PFSK-1 (cell line): ENCODE results near the gene BGN.

Experiments used
- FOXP2 ChIP-seq: optimal IDR thresholded peaks from 2 replicates; pipeline ENCODE3; 2011; ENCODE audit warnings: borderline replicate concordance, control low read depth, inconsistent platforms; ENCODE audit not compliant: insufficient read depth; ENCODE audit errors: extremely low read length, extremely low read depth
- POLR2AphosphoS5 ChIP-seq: IDR thresholded peaks from 2 replicates; pipeline ENCODE4 v1.6.1; 2012; ENCODE audit warnings: low read depth, mild to moderate bottlenecking, control low read depth, low read length, moderate library complexity
- SIN3A ChIP-seq: IDR thresholded peaks from 2 replicates; pipeline ENCODE4 v1.6.1; 2012; ENCODE audit warnings: mild to moderate bottlenecking, low read length, moderate library complexity, borderline replicate concordance; ENCODE audit not compliant: insufficient read depth
- TAF1 ChIP-seq: IDR thresholded peaks from 2 replicates; pipeline ENCODE4 v1.6.1; 2012; ENCODE audit warnings: low read length, control low read depth, borderline replicate concordance; ENCODE audit not compliant: insufficient read depth
- TF ChIP-seq, protein P1 (sequence below), 2 experiments: IDR thresholded peaks; 2 replicates each; pipeline versions ENCODE4 v1.6.1 to v1.8.0; 2011 to 2012; ENCODE audit warnings: low read depth in 2 of 2, low read length in 2 of 2, control low read depth in 1 of 2, inconsistent platforms in 1 of 2, mild to moderate bottlenecking in 1 of 2, moderate library complexity in 1 of 2; ENCODE audit not compliant: insufficient read depth in 1 of 2

The BGN gene

DNA sequence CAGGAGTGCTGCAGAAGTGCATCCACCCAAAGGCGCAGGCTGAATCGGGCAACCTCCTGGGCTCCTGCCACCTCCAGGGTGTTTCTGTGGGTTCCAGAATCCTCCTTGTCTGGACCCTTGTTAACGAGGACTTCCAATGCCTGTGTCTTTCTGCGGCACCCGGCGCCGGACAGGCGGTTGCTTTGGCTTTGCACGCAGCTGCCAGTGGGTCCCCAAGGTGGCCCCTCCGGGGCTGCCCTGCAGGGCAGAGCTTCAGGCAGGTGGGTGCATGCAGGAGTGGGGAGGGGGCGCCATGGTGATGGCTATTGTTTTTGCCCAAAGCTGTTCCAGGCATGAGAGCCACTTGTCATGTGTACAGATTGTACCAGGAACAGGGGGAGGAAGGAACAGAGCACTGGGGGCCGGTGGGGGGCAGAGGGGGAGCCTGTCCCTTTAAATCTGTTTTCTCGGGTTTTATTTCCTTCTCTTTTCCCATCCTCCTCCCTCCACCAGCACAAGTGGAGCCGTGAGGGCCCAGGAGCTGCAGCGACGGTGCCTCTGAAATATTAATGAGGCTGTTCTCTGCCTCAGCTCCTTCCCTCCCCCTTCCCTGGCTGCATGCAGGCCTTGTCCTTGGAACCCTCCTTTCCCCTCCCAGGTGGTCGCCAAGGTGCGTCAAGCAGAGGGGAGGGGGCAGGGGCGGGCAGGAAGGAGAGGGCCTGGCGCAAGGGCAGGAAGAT, 35.8 kb downstream of the BGN start:
- TF ChIP-seq SIN3A, result no peak
- no peak for TF ChIP-seq TAF1
- TF ChIP-seq POLR2AphosphoS5, result no peak
- TF ChIP-seq, protein P1, sequence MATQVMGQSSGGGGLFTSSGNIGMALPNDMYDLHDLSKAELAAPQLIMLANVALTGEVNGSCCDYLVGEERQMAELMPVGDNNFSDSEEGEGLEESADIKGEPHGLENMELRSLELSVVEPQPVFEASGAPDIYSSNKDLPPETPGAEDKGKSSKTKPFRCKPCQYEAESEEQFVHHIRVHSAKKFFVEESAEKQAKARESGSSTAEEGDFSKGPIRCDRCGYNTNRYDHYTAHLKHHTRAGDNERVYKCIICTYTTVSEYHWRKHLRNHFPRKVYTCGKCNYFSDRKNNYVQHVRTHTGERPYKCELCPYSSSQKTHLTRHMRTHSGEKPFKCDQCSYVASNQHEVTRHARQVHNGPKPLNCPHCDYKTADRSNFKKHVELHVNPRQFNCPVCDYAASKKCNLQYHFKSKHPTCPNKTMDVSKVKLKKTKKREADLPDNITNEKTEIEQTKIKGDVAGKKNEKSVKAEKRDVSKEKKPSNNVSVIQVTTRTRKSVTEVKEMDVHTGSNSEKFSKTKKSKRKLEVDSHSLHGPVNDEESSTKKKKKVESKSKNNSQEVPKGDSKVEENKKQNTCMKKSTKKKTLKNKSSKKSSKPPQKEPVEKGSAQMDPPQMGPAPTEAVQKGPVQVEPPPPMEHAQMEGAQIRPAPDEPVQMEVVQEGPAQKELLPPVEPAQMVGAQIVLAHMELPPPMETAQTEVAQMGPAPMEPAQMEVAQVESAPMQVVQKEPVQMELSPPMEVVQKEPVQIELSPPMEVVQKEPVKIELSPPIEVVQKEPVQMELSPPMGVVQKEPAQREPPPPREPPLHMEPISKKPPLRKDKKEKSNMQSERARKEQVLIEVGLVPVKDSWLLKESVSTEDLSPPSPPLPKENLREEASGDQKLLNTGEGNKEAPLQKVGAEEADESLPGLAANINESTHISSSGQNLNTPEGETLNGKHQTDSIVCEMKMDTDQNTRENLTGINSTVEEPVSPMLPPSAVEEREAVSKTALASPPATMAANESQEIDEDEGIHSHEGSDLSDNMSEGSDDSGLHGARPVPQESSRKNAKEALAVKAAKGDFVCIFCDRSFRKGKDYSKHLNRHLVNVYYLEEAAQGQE (IDR thresholded peaks at IDR 0.05; ENCODE audit: insufficient read depth in 1 of 2, low read depth in 2 of 2, low read length in 2 of 2), result no peak
- no peak for TF ChIP-seq FOXP2

DNA sequence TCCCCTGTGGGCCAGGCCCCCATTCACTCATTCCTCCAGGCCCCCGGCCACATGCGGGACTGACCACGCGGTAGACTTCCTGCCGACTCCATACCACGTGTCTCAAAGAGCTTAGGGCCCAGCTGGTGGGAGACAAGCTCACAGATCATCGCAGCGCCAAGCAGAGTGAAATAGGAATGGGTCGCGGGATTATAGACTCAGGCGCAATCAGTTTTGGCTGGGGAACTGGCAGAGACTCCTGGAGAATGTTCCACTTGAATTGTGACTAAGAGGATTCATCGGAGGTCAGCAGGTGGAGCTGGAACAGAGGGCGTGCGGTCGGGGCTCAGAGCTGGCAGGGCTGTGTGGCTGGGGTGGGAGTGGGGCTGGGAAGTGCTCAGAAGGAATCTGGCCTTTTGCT, 38.3 kb downstream of the BGN start:
- no peak for TF ChIP-seq POLR2AphosphoS5

DNA sequence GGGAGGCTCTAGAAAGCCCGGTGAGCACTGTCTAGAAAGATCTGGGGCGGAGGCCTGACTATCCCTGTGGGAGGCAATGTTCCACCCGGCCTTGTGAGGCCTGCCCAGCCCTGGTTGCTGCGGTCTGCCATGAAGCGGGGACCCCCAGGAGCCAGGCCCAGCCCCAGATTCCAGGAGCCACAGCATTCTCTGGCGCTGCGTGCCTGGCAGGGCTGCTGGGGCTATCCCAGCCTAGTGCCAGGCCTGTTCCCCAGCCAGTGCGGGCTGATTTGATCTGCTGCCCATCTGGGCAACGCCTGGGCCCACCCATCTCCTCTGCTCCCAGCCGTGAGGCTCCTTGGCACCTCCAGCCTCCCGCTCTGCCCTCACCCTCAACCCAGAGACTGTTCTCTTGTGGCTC, 42.3 kb downstream of the BGN start:
- TF ChIP-seq, protein P1 (IDR thresholded peaks at IDR 0.05; ENCODE audit: insufficient read depth in 1 of 2, low read depth in 2 of 2, low read length in 2 of 2), result no peak
- TF ChIP-seq TAF1, result no peak
- TF ChIP-seq SIN3A, result no peak
- TF ChIP-seq POLR2AphosphoS5, result no peak
- TF ChIP-seq FOXP2, result no peak

DNA sequence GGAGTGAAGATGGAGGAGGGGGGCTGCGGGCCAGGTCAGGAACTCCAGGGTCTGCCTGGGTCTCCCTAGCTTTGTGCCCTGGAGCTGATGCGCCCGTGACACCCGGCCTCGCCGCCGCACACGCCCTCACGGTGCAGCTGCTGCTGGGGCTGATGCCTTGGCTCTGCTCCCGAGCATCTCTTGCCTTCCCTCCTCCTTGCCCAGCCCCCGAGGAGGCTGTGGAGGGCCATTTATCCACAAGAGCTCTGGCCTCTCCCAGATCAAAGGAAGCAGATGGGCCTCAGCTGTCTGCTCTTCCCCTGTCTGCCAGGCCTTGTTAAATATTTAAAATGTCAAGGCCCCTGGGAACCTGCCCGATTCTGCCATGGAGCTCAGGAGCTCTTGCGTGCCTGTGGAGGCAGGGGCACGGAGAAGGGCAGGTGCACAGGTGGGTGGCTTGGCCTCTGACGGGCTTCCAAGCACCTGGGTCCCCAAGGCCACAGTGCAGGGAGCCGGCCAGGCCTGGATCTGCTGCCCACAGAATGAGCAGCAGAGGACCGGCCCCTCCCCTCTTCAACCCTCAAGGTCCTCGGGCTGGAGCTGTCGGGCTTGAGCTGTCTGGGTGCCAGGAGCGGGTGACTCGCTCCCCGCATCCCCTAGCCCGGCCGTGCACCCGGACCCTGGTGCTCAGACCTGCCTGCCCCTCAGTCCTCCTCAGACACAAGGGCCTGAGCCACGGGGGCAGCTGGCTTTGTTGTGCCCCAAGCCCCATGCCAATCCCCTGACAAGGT, 42.9 kb downstream of the BGN start:
- TF ChIP-seq POLR2AphosphoS5 (no peak), TAF1 (no peak), SIN3A (no peak), FOXP2 (no peak)
- TF ChIP-seq, protein P1 (IDR thresholded peaks at IDR 0.05; ENCODE audit: insufficient read depth in 1 of 2, low read depth in 2 of 2, low read length in 2 of 2), result no peak

DNA sequence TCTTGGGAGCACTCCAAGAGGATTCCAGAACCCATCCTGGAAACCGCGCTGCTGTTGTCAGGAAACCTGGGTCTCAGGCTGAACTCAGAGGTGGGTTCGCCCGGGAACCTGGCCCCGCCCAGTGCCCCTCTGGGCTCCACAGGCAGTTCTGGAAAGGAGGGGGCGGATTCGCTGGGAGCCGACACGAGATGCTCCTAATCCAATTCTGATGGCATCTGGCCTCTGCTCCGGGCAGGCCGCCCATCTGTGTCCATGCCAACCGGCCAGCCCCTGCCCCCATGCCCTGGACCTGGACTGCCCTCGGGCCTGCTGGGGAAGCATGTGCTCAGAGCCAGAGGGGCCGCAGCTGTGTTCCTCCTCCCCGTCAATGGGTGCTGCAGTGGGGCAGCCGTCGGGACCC, 43.6 kb downstream of the BGN start:
- TF ChIP-seq SIN3A, result no peak

DNA sequence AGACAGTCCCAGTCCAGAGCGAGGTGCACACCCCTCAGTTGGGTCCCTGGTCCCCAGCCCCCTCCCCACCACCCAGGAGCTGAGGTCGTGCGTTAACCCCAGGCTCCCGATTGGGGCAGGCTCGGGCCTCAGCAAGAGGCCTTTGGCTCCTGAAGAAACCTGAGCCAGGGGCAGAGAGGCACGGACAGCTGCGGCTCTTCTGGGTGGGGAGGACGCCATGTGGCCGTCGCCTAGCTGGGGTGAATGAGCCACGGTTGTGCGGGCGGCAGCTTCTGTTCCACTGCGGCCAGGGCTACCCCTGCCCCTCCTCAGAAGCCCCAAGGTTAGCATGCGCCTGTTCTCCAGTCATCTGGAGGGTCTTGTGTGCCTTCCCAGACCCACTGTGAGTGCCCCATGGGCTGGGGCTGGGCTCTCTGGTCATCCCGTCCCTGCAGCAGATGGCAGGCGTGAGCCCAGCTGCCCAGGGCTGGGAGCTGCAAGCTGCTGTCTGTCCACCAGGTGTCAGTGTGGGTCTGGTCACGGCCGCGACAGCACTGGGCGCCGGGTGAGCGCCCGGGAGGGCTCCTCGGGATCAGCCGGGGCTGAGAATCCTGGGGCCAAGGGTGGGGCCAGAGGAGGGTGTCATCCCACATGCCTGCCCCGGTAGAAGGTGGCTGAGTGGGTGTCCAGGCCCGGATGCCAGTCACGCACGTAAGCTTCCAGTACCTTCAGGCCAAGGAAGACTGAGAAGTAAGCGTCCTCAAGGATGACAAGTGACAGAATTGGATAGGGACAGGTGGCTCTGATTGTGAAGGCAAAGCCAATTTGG, 44.6 kb downstream of the BGN start:
- TF ChIP-seq POLR2AphosphoS5 (no peak), FOXP2 (no peak), SIN3A (no peak), TAF1 (no peak)
- TF ChIP-seq, protein P1 (IDR thresholded peaks at IDR 0.05; ENCODE audit: insufficient read depth in 1 of 2, low read depth in 2 of 2, low read length in 2 of 2), result no peak
